HG03025 (cell line): ENCODE results near the gene ATP9A.
"Not testable (repeated sequence)": the region's sequence is repeated elsewhere in the genome, so short reads cannot be mapped to it uniquely, and the experiment has no call there.

Source experiments
- ATAC-seq: cut with Tn5 transposase; IDR thresholded peaks from one replicate; pipeline ENCODE4 v1.9.1; 2021; ENCODE audit warnings: mild to moderate bottlenecking, moderate library complexity; ENCODE audit not compliant: unreplicated experiment, low FRiP score

ATP9A gene

DNA sequence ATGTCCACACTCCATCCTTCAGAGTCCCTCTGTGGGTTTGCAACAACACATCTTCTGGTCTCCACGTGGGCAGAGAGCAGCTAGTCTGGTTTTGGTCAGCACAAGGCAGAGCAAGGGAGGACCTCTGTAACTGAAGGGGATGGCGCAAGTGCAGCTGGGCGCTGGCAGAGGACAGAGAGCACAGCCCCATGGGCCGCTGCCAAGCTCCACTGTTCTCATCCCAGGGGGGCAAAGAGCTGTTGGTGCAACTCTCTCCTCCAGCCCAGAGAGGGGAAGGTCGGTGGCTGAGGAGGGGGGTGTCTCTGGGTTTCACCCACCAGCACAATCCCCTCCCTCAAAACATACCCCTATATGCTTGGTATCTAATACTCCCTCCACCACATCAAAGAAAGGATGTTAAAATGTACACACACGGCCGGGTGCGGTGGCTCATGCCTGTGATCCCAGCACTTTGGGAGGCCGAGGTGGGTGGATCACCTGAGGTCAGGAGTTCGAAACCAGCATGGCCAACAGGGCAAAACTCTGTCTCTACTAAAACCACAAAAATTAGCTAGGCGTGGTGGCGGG is 9.1 kb downstream of the ATP9A start:
- no peak for ATAC-seq

DNA sequence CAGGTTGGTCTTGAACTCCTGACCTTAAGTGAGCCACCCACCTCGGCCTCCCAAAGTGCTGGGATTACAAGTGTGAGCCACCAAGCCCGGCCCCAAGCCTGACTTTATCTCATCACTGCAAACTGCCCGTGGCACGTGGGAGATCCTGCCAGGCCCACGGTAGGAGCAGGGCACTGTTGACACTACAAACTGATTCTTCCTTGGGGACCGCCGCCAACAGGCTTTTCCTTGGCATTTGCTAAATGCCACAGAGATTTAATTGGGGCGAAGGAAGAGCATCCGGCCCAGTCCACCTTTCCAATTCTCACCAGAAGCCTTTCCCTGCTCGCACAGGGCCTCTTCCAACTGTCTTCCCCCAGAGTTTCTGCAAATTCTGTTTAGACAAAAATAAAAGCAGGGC is 11.0 kb downstream of the ATP9A start:
- no peak for ATAC-seq

DNA sequence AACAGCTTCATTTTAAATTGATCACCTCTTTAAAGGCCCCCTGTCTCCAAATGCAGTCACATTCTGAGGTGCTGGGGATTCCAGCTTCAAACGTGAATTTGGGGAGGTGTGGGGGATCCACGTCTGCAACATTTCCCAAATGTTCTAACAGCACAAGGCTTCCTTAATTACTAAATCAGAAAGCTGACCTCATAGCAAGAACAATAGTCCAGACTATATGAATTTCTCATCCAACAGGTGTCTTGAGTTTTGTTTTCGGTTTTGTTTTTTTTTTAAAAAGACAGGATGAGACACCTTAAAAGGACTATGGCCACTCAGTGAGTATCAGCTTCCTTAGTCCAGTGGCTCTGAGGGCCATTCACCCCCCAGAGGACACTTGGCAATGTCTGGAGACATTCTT is 11.5 kb downstream of the ATP9A start:
- ATAC-seq, result no peak

DNA sequence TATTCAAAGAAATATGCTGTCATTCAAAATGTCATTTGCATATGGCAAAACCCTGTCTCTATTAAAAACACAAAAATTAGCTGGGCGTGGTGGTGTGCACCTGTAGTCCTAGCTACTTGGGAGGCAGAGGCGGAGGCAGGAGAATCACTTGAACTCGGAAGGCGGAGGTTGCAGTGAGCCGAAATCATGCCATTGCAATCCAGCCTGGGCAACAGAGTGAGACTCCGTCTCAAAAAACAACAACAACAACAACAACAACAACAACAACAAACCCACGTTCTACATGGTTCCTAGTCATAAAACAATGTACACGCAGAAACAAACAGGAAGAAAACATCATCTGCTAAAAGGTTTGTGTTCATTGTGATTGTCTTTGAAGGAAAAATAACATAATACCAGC is 15.0 kb downstream of the ATP9A start:
- not testable (repeated sequence) for ATAC-seq

DNA sequence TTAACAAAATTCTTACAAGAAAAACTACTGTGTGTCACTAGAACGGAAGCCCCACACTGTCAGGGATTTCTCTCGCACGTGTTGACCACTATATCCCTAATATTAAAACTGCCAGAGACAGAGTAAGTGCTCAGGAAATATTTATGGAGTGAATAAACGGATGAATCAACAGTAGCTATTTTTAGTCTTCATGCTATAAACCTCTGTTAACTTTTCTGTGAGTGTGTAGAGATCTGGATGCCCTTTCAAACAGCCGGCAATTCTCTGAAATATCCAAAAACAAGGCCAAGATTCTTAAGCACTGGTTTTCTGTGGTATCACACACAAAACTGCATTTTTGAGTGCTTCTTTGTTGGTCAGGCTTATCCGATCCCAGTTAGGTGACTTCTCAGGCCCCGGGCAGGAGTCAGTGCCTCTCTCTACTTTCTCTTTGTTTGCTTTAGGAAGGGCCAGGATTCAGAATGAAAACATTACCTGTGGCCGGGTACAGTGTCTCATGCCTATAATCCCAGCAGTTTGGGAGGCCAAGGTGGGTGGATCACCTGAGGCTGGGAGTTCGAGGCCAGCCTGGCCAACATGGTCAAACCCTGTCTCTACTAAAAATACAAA is 15.7 kb downstream of the ATP9A start:
- ATAC-seq, result no peak

DNA sequence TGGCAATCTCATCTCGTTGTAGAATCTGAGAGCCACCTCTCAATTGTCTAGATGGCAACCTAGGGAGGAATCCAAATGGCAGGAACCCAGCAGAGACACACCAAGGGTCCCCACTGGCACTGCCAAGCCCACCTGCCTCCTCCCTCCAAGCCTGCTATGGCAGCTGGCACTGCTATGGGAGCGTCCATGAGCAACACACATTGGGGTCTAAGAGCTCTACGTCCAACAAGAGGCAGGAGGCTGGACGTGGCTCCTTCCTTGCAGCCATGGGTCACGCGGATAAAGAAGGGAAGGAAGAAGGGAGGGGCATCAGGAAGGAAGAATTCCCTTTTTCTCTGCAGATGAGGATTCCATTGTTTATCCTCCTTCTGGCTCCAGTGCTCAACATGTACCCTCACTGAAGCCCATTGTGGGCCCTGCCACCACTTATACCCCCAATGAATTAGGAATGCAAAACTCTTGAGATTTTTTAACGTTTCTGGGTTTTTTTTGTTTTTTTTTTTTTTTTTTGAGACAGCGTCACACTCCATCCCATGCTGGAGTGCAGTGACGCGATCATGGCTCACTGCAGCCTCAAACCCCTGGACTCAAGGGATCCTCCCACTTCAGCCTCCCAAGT is 17.3 kb downstream of the ATP9A start:
- ATAC-seq, result no peak

DNA sequence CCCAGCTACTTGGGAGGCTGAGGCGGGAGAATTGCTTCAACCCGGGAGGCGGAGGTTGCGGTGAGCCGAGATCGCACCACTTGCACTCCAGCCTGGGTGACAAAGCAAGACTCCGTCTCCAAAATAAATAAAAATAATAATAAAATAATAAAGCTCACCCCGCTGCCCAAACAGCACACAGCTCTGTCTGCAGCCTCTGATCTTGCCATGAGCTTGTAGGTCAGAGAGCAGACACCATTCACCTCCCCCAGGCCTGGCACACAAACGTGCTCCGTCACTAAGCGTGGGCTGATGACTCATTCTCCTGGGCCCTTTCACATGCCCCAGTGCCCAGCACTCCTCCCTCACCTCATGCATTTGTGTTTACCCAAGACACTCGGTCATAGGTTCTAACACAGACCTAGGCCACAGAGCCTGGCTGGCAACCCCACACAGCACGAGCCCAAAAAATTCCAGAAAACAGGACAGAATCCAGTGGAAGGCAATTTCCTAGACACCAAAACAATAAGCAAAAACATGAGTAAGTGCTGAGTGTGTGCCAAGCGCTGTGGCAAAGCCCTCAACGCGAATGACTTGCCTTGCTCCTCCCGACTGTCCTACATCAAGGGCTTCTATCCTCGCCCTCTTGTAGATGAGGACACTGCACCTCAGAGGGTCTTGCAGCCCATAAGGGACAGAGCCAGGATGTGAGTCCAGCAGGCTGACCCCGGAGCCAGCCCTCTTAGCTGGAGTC is 18.0 kb downstream of the ATP9A start:
- ATAC-seq, result no peak

DNA sequence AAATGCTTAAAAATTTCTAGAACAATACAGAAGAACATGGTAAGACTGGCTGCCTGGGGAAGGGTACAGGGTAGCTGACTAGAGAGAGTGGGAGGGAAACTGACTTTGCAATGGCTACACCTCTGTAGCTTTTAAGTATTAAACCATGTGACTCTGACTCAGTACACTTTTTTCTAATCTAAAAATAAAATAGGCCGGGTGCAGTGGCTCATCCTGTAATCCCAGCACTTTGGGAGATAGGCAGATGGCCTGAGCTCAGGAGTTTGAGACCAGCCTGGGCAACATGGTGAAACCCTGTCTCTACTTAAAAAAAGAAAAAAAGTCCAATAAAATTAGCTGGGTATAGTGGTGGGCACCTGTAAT is 18.5 kb downstream of the ATP9A start:
- ATAC-seq, result no peak

DNA sequence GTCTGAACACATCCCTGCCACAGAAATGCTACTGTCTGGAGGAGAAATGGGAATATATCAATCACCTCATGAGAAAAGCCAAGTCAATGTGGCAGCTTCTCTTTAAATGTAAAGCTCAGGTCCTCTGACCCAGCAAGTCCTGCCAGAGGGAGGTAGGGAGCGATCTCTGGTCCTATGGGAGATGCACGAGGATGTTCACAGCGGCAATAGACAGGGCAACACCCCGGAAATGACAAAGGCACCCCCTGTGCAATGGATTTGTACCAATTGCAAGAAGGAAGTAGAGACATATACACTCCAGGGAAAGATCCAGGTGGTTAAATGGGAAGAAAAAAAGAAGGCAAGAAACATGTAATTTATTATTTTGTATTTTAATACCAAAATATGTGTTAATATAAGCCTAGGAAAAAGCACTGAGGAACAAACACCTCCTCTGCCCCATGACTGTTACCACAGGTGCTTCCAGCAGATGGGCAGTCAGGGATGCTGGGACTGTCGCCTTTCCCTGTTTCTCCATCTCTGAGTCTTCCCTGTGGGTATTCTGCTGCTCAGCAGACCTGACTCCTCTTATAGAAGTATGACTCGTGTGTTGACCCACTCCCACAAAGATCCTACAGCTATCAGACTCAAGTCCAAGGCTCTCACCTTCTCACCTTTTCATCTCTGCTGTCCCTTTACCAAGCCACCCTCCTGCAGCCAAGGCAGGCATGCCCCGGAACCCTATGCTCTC is 20.8 kb downstream of the ATP9A start:
- ATAC-seq, result no peak

DNA sequence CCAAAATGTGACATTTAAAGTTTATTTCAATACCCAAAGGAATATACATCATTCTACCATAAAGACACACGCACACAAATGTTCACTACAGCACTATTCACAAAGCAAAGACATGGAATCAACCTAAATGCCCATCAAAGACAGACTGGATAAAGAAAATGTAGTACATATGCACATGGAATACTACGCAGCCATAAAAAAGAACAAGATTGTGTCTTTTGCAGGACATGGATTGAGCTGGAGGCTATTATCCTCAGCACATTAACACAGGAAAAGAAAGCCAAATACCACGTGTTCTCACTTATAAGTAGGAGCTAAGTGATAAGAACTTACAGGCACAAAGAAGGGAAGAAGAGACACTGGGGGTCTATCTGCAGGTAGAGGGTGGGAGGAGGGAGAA is 22.4 kb downstream of the ATP9A start:
- no peak for ATAC-seq

DNA sequence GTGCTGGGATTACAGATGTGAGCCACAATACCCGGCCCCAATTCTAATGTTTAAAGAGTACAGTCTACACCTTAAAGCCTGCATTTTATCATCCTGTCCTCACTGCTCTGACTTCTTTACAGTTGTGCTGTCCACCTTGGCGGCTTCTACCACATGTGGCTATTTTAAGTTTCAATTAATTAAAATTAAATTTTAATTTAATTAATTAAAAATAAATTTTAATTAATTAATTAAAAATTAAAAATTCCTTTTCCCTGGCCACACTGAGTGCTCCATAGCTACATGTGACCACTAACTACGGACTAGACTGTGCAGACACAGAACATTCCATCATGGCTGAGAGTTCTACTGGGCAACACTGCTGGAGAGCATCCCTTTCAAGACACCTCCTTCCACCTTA is 27.4 kb downstream of the ATP9A start:
- ATAC-seq, result no peak

DNA sequence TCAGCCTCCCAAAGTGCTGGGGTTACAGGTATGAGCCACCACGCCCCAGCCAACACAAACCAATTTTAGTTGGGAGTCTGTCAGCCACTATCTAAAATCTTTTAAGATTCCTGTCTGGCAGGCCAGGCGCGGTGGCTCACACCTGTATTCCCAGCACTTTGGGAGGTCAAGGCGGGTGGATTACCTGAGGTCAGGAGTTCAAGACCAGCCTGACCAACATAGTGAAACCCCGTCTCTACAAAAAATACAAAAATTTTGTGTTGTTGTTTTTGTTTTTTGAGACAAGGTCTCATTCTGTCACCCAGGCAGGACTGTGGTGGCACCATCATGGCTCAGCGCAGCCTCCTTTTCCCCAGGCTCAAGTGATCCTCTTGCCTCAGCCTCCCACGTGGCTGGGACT is 27.9 kb downstream of the ATP9A start:
- ATAC-seq, result not testable (repeated sequence)

DNA sequence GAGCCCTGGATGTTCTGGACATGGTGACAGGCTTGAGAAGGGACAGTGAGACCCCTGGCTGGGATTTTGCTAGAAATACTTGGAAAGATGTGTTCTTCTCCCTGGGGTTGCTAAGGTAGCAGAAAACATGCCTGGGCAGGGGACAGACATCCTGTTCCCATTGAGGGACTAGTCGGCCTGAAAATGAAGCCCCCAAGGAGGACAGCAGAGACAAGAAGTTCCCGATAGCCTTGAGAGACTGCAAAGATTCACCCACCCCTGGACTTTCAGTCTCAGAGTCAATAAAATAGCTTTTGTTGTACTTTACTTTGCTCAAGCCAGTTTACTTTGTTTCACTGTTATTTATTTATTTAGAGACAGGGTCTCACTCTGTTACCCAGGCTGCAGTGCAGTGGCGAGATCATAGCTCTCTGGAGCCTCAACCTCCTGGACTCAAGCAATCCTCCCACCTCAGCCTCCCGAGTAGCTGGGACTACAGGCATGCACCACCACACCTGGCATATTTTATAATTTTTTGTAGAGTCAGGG is 28.4 kb downstream of the ATP9A start:
- ATAC-seq, result no peak

DNA sequence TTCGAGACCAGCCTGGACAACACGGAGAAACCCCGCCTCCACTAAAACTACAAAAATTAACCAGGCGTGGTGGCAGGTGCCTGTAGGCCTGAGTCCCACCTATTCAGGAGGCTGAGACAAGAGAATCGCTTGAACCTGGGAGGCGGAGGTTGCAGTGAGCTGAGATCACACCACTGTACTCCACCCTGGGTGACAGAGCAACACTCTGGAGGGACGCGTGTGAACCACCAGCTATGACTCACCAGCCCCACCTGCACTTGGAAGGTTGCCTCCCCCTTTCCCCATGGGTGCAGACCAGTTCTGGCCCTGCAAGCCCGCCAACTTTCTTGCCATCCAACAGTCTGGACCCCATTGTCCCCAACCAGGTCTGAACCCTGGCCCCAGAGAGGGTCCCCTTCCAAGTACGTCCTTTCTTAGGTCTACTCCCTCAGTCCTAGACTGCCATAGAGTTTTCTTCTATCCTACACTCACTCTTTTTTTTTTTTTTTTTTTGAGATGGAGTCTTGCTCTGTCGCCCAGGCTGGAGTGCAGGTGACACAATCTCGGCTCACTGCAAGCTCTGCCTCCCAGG is 29.2 kb downstream of the ATP9A start:
- ATAC-seq, result no peak

DNA sequence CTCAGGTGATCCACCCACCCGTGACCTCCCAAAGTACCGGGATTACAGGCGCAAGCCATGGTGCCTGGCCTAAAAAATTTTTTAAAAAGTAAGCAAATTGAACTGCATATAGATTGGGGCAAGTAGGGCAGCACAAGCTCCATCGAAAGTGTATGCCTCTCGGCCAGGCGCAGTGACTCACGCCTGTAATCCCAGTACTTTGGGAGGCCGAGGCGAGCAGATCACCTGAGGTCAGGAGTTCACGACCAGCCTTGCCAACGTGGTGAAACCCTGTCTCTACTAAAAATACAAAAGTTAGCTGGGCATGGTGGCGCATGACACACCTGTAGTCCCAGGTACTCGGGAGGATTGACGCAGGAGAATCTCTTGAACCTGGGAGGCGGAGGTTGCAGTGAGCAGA is 29.9 kb downstream of the ATP9A start:
- ATAC-seq, result not testable (repeated sequence)

DNA sequence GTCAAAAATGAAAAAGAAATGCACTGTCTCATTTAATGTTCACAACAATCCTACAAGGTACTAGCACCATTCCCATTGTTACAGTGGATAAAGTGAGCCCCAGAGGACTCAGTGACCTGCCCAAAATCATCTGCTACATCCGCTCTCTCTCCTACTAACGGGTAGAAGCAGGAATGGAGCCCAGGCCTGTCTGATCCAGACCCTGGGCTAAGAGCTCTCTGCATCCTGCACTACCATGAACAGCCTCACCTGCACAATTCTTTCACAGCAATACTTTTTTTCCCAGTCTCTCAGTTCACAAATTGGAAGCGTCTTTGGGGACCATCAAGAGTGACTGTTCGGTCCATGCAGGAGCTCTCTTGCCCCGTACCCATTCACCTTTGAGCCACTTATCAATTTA is 31.2 kb downstream of the ATP9A start:
- ATAC-seq, result no peak

DNA sequence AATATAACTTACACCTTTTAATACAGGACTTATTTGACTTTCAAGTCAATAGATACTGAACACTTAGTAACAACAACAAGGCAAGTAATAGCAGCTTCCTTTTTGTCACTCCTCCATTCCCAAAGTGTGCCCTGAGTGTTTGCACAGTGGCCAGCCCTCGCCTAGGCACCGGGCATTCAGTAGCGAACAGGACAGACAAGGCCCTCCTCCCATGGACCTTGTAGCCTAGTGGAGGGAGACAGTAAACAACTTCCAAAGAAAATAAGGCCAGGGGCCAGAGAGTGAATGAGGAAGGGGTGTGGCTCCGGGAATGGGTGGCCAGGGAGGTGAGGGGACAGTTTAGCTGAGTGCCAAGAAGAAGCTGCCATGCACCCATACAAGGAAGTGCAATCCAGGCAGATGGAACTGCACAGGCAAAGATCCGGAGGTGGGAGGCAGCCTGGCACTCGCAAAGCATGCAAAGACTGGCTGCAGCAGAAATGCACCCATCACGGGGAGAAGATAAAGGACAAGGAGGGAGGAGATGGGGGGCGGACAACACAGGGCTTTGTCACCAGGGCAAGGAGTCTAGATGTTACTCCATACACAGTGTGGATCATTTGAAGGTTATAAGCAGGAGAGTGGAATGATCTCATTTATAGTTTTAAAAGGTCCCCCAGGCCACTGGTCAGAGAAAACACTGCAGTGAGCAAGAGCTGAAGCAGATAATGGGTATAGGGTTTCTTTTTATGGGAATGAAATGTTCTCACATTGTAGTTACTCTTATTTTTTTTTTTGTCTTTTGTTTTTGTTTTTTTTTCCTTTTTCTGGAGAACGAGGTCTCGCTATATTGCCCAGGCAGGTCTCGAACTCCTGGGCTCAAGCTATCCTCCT is 32.2 kb downstream of the ATP9A start:
- no peak for ATAC-seq

DNA sequence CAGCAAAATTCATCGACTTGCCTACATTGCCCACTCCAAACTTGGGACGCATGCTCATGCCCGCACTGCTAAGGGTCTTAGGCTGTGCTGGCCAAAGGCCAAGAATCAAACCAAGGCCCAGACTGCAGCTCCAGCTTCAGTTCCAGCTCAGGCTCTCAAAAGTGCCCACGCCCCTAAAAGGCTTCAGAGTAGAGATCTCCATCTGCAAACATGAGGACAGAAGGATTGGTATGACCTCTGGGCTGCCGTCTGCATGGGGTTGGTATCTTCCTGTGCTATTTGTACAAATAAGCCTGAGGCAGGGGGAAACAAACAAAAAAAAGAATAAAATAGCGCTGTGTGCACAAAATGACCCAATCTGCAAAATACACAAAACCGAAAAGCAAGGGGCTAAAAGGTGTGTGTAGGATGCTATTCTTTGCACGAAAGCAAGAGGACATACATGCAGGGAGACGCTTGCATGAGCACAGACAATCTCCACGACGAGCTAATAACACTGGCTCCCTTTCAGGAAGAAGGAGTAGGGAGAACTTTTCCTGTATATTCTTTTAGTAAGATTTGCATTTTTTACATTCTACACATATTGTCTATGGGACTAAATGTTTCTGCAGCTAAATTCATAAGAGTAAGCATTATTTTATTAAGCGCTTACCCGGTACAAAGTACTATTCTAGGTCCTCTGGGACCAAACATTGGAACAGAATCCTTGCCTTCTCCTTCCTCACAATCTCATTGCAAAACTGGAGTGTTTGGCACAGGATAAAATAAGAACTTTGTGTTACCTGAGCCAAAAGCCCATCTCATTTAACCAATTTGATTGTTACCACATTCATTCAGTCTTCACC is 33.1 kb downstream of the ATP9A start:
- no peak for ATAC-seq

DNA sequence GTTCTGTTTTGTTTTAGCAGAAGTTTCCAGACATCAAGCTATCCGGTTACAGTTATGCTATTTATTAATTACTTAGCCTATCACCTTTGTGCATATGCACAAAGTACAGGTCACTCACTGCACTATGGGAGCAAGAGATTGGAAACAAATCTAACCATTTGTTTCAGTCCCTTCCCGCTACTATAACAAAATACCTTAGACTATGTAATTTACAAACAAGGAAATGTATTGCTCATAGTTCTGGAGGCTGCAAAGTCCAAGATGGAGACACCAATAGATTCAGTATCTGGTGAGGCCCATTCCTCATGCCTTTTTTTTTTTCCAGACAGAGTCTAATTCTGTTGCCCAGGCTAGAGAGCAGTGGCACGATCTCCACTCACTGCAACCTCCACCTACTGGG is 35.1 kb downstream of the ATP9A start:
- ATAC-seq, result no peak
